Activated T-cell treated with anti-CD3 and anti-CD28 coated beads for 24 hours (primary cell): ENCODE results near the gene KRT74.

Source experiments
- DNase-seq: peaks from one replicate; pipeline ENCODE4 v3.0.0-alpha.2; 2020; ENCODE audit warnings: low read depth

Gene KRT74

DNA sequence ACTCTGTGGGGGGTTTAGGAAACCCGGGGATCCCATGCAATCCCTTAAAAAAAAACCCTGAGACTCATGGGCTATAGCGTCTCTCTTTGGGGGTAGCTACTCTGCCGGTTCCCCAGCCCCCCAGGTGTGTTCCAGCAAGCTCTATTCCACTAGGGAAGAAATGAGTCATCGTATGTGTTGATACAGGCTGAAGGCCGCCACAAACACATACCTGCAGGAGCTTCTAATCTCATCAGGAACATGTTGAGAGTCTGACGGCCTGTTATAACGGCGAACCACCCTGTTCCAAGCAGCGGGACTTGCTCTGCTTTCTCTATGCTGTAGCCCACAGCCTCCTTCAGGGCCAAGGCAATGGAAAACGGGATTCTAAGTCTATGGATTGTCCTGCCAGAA is 52.5 kb downstream of the KRT74 start:
- DNase-seq = no peak

DNA sequence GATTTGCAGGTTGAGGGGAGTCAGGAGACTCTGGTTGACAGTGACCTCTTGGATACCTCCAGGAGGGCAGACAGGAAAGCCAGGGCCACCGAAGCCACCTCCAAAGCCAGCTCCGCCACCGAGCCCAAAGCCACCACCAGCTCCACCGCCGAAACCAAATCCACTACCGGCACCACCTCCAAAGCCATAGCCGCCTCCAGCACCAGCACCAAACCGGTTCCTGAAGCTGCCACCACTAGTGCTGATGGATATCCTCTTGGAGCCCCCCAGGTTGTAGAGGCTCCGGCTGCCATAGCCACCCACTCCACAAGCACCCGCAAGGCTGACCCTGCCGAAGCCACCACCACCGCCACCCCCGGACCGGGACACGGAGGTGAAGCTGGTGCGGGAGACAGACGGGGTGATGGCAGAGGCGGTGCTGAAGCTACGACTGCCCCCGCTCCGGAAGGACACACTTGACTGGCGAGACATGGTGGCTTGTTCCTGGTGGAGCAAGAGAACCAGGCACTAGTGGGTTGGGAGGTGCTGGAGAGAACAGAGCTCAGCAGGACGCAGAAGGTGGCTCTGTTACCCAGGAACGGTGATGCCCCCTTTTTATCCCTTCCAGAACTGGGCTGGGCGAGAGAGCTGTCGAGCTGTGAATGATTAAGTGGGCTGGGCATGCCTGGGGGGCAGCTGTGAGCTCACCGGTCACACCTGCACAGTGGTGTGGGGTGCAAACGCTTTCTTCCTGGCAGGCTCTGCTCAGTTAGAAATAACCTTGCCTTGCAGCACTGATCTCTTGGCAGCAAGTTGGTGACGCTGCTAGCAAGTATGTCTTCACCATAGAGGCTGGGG is 53.6 kb downstream of the KRT74 start, which contains the start of gene KRT5:
Gene KRT5 (minus strand): TSS at position 569 of the 837 bp plus-strand sequence. CDS start 98 bp downstream, at position 471.
- DNase-seq = no peak

DNA sequence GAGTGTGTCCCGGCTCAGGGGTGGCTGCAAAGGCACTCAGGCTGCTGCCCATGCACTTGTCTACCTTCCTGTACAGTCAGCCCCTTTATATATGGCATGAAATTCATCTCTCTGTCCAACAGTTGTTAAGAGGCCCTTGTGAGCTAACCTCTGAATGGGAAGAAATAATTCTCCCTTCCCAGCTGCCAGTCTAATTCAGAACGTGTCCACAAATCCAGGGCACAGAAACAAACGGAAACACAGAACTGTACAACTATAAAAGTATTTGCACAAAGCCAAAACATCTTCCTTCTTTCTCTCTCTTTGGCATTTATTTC is 54.3 kb downstream of the KRT74 start:
- DNase-seq = no peak

DNA sequence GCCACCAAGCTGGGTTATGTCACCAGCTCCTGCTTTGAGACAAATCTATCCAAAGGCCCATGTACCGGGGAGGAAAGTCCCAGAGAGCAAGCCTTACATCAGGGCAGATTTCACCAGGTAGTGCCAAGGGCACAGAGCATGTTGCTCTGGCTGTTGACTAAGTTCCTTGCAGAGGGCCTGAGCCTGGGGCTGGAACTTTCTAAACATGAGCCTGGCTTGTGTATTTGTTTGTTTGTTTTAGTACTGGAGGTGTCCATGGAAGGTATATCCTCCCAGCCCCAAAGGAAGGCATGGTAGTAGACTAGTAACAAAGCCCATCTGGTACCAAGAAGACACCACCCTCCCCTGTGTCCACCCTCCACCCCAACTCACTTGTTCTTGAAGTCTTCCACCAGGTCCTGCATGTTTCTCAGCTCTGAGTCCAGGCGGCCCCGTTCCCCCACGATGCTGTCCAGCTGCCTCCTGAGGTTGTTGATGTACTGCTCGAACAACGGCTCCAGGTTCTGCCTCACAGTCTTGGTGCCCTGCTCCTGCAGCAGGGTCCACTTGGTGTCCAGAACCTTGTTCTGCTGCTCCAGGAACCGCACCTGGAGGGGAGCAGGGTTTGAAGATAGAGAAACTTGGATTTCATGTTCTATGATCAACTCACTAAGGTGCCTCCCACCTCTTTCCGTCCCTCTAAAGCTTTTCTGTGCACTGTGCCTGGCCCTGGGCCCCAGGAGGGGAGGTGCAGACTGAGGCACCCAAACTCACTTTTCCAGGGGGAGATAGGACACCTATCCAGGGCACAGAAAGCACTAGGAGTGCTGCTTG is 54.9 kb downstream of the KRT74 start:
- DNase-seq = no peak

DNA sequence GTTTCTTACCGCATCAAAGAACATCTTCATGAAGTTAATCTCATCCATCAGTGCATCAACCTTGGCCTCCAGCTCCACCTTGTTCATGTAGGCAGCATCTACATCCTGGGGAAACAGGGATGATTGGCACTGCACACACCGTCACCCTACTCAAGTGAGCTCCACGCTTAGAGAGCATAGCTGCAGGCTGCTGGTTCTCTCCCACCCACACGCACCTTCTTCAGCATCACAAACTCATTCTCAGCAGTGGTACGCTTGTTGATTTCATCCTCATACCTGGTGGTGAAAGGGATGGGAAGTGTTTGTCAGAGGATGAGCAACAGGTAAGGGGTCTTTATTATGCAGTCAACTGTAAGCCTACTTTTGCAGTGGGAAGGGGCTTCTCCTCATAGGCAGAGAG is 55.8 kb downstream of the KRT74 start:
- no peak for DNase-seq

DNA sequence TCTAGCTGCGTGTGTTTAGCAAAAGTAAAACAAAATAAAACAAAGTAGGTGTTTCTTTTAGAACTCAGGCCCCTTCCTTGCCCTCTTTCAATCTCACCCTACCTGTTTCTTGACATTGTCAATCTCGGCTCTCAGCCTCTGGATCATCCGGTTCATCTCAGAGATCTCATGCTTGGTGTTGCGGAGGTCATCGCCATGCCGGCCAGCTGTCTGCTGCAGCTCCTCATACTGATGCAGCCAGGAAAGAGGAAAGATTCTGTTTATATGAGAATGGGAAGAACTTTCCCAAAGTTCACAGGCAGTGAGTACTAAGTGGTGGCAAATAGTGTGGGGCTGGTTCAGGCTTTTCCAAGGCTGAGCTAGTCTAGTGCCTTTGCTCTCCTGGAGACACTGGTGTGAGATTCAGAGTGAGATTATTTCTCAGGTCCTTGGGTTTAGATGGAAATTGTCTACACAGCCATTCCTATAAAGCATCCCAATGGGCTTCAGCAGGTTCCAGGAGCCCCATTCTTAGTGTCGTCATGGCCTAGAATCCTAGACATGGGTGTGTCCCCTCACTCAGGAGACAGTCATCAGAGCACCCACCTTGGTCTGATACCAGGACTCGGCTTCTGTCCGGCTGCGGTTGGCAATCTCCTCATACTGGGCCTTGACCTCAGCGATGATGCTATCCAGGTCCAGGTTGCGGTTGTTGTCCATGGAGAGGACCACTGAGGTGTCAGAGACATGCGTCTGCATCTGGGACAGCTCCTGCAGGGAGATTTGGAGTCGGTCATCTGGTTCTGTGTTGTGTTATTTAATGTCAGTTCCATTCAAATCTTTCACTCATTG is 56.4 kb downstream of the KRT74 start:
- no peak for DNase-seq

DNA sequence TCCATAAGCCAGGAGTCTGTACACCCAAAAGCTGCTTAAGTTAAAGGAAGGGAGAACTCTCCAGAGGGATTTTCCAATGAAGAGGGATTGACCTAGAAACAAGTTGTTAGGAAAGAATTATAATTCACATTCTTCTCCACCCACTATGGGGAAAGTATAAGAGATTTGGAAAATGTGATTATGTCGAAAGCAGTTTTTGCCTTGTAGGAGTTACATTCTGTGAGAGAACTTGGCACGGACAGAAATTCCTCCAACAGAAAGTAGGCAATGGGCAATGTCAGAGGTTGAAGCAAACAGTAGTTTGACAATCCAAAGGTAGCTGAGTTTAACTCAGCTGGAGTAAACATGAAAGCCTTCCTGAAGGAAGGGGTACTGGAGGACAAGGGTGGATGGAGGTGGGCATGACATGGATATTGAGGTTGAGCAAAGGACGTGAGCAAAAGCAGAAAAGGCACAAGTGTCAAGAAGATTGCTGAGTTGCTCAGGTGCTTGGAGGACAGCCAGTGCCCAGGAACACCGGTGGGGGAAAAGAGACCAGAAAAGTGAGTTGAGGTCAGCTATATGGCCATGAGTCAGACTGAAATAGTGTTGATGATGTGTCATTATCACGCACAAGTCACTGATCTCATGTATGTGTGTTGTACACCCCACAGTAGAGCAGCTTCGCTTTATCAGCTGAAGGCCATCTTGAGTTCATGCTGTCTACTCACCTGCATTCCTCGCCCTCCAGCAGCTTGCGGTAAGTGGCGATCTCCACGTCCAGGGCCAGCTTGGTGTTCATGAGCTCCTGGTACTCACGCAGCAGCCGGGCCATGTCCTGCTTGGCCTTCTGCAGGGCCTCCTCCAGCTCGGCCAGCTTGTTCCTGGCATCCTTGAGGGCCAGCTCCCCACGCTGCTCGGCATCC is 57.5 kb downstream of the KRT74 start:
- no peak for DNase-seq
